GM23338 (cell line): ENCODE results near the gene SCN1B. TPM values are rescaled to one million over a fixed set of nuclear protein-coding genes. Genes with fewer than 3 reads are reported as not detected.

ENCODE experiments used
- ATAC-seq: fragments of 200-7000 bp; cut with Tn5 transposase; 3 replicates; pipeline ENCODE4 v1.9.1; 2020
- DNase-seq: peaks from one replicate; pipeline ENCODE4 v3.0.0-alpha.2; 2015; ENCODE audit warnings: low spot score
- H2AFZ ChIP-seq: fragments of 200-600 bp; sonication (generic); 2 replicates; pipeline ENCODE4 v1.8.0; 2016; ENCODE audit warnings: antibody characterized with exemption, mild to moderate bottlenecking, moderate library complexity
- H3F3A ChIP-seq: fragments of 200-600 bp; sonication (generic); replicated peaks from 2 replicates; pipeline ENCODE4 v1.8.0; 2017; ENCODE audit warnings: antibody characterized with exemption, mixed run types, low read depth
- H3K27ac ChIP-seq: fragments of 200-600 bp; sonication (generic); 2 replicates; pipeline ENCODE4 v1.6.1; 2016; ENCODE audit warnings: low read depth
- H3K27me3 ChIP-seq: fragments of 200-600 bp; sonication (generic); 2 replicates; pipeline ENCODE4 v1.8.0; 2016; ENCODE audit warnings: mild to moderate bottlenecking, mixed run types, moderate library complexity; ENCODE audit not compliant: insufficient read depth
- H3K36me3 ChIP-seq: fragments of 200-600 bp; sonication (generic); 2 replicates; pipeline ENCODE4 v1.8.0; 2016; ENCODE audit warnings: mild to moderate bottlenecking; ENCODE audit not compliant: insufficient read depth
- H3K4me1 ChIP-seq: fragments of 200-600 bp; sonication (generic); 2 replicates; pipeline ENCODE4 v1.8.0; 2016; ENCODE audit warnings: mild to moderate bottlenecking, moderate library complexity; ENCODE audit not compliant: insufficient read depth
- H3K4me2 ChIP-seq: fragments of 200-600 bp; sonication (generic); 2 replicates; pipeline ENCODE4 v1.7.1; 2017; ENCODE audit warnings: mixed run types
- H3K4me3 ChIP-seq: fragments of 200-600 bp; sonication (generic); 2 replicates; pipeline ENCODE4 v1.6.1; 2016; ENCODE audit warnings: mixed run types
- H3K79me2 ChIP-seq: fragments of 200-600 bp; sonication (generic); replicated peaks from 2 replicates; pipeline ENCODE4 v1.8.0; 2017; ENCODE audit warnings: mild to moderate bottlenecking; ENCODE audit not compliant: insufficient read depth
- H3K9me2 ChIP-seq: fragments of 200-600 bp; sonication (generic); 2 replicates; pipeline ENCODE4 v1.8.0; 2017; ENCODE audit not compliant: insufficient read depth
- H4K20me1 ChIP-seq: fragments of 200-600 bp; sonication (generic); replicated peaks from 2 replicates; pipeline ENCODE4 v1.8.0; 2017; ENCODE audit warnings: mild to moderate bottlenecking; ENCODE audit not compliant: insufficient read depth
- H3K27ac Mint-ChIP-seq: 2 replicates; pipeline ENCODE4 v1.8.0; 2020; ENCODE audit warnings: inconsistent platforms, mild to moderate bottlenecking, moderate library complexity, mixed read lengths
- H3K27me3 Mint-ChIP-seq: 3 replicates; pipeline ENCODE4 v1.8.0; 2022; ENCODE audit warnings: low read depth, mild to moderate bottlenecking, moderate library complexity, mixed read lengths, inconsistent platforms; ENCODE audit not compliant: insufficient read depth, poor library complexity
- H3K36me3 Mint-ChIP-seq: 3 replicates; pipeline ENCODE4 v1.8.0; 2021; ENCODE audit warnings: low read depth, mild to moderate bottlenecking, inconsistent platforms, moderate library complexity, mixed read lengths
- H3K4me1 Mint-ChIP-seq: 3 replicates; pipeline ENCODE4 v1.8.0; 2020; ENCODE audit warnings: mild to moderate bottlenecking, inconsistent platforms, mixed read lengths
- H3K4me3 Mint-ChIP-seq: 3 replicates; pipeline ENCODE4 v1.8.0; 2021; ENCODE audit warnings: moderate library complexity, mild to moderate bottlenecking, inconsistent platforms, mixed read lengths
- H3K9me3 Mint-ChIP-seq: 3 replicates; pipeline ENCODE4 v1.8.0; 2020; ENCODE audit warnings: moderate library complexity, mild to moderate bottlenecking, inconsistent platforms, mixed read lengths
- EZH2 ChIP-seq: fragments of 200-600 bp; sonication (generic); IDR thresholded peaks from one replicate; pipeline ENCODE4 v1.8.0; 2017; ENCODE audit warnings: antibody characterized with exemption, mild to moderate bottlenecking, low read depth; ENCODE audit not compliant: unreplicated experiment
- NANOG ChIP-seq: IDR thresholded peaks from 2 replicates; pipeline ENCODE4 v1.6.1; 2016; ENCODE audit warnings: antibody characterized with exemption, borderline replicate concordance
- POLR2AphosphoS5 ChIP-seq: IDR thresholded peaks from 2 replicates; pipeline ENCODE4 v1.6.1; 2016; ENCODE audit warnings: antibody characterized with exemption, low read depth
- REST ChIP-seq: IDR thresholded peaks from one replicate; pipeline ENCODE4 v1.6.1; 2018; ENCODE audit warnings: antibody characterized with exemption; ENCODE audit not compliant: unreplicated experiment
- ZNF114 ChIP-seq: fragments of 250-450 bp; sonication (Bioruptor Pico); IDR thresholded peaks from 2 replicates; pipeline ENCODE4 v1.5.0; 2020; ENCODE audit warnings: mild to moderate bottlenecking, moderate library complexity
- ZNF462 ChIP-seq: fragments of 250-450 bp; sonication (Bioruptor Pico); IDR thresholded peaks from 2 replicates; pipeline ENCODE4 v1.5.0; 2020; ENCODE audit warnings: mild to moderate bottlenecking, moderate library complexity
- polyA plus RNA-seq: library from polyadenylated mRNA; unstranded; fragments of >200 nt; fragmentation: Nextera tagmentation; extraction: Ambion mirVana; gene quantifications from 2 replicates; pipeline ENCODE4 v1.2.1, GENCODE V29; 2016
- total RNA-seq: library from RNA; depleted of rRNA; stranded (reverse); fragments of >200 nt; shearing (Covaris generic); gene quantifications from 2 replicates; pipeline ENCODE4 v1.2.3, GENCODE V29; 2014; rRNA removed
- TF ChIP-seq, protein P1 (sequence below): IDR thresholded peaks from 2 replicates; pipeline ENCODE4 v1.6.1; 2016; ENCODE audit warnings: antibody characterized with exemption

Gene SCN1B
- total and polyA plus RNA-seq, 2 experiments from 2014 or later: 1.7 to 4.8 TPM

- H3K9me2 ChIP-seq: no peaks in the 10 kb centered on the region
- no peaks in the 10 kb centered on the region for H3K79me2 ChIP-seq
- Mint-ChIP-seq H3K4me1 (peaks cover 12% of the 10 kb centered on the region; the same call in 2 of the 3 replicates), H3K4me3 (no peak overlapping the region), H3K27ac (no peak overlapping the region), H3K9me3 (no peaks in the 10 kb centered on the region), H3K36me3 (no peaks in the 10 kb centered on the region; the same call in 2 of the 3 replicates), H3K27me3 (peaks cover 15% of the 10 kb centered on the region)
- no peaks in the 10 kb centered on the region for H3K36me3 ChIP-seq
- H3K4me2 ChIP-seq: peak overlapping the region; percentile 71; the same call in 1 of the 2 replicates
- TF ChIP-seq, protein P1, sequence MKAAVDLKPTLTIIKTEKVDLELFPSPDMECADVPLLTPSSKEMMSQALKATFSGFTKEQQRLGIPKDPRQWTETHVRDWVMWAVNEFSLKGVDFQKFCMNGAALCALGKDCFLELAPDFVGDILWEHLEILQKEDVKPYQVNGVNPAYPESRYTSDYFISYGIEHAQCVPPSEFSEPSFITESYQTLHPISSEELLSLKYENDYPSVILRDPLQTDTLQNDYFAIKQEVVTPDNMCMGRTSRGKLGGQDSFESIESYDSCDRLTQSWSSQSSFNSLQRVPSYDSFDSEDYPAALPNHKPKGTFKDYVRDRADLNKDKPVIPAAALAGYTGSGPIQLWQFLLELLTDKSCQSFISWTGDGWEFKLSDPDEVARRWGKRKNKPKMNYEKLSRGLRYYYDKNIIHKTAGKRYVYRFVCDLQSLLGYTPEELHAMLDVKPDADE: no peak
- TF ChIP-seq POLR2AphosphoS5 (no peak), ZNF462 (CRISPR knock-in tag) (no peak), EZH2 (no peak), ZNF114 (CRISPR knock-in tag) (no peak), NANOG (no peak), REST (no peak)
- no peaks in the 10 kb centered on the region for H3K27me3 ChIP-seq
- DNase-seq (no peak), ATAC-seq (no peak)
- H3K27ac ChIP-seq: no peak overlapping the region
- H4K20me1 ChIP-seq: no peaks in the 10 kb centered on the region
- H3K4me1 ChIP-seq: peaks cover 13% of the 10 kb centered on the region
- H2AFZ ChIP-seq: no peak overlapping the region; the same call in 1 of the 2 replicates
- no peak overlapping the region for H3K4me3 ChIP-seq
- H3F3A ChIP-seq: 0 out of 2 replicates have a peak, but pooled peaks cover 5% of the 10 kb centered on the region
Observed at GRCh38 chr19:35089554-35089953, 59.3 kb downstream of the SCN1B start.

Other genes starting within 250 kb of the SCN1B start
- 4.0 and 18.7 TPM in 2 replicates for gene ZNF30, start 103.6 kb upstream of the SCN1B start, total RNA-seq
- gene ZNF30, start 103.6 kb upstream of the SCN1B start, polyA plus RNA-seq: 3.3 and 4.1 TPM in 2 replicates
- 8.8 and 12.8 TPM in 2 replicates for gene ZNF792, start 66.2 kb upstream of the SCN1B start, total RNA-seq
- 1.3 and 1.6 TPM in 2 replicates for gene ZNF792, start 66.2 kb upstream of the SCN1B start, polyA plus RNA-seq
- gene GRAMD1A, start 30.1 kb upstream of the SCN1B start, total RNA-seq: 141 and 174 TPM in 2 replicates
- 122 and 125 TPM in 2 replicates for gene GRAMD1A, start 30.1 kb upstream of the SCN1B start, polyA plus RNA-seq
- gene HPN, start 11.3 kb downstream of the SCN1B start, total RNA-seq: 16.2 and 17.4 TPM in 2 replicates
- 14.0 and 14.6 TPM in 2 replicates for gene HPN, start 11.3 kb downstream of the SCN1B start, polyA plus RNA-seq
- not detected in 2 replicates for gene FXYD3, start 85.4 kb downstream of the SCN1B start, total RNA-seq
- gene FXYD3, start 85.4 kb downstream of the SCN1B start, polyA plus RNA-seq: 0.81 and 0.89 TPM in 2 replicates
- gene LGI4, start 104.6 kb downstream of the SCN1B start, total RNA-seq: 3.6 and 4.3 TPM in 2 replicates
- 2.3 and 3.4 TPM in 2 replicates for gene LGI4, start 104.6 kb downstream of the SCN1B start, polyA plus RNA-seq
- gene FXYD1, start 108.4 kb downstream of the SCN1B start, total RNA-seq: 1.5 and 1.7 TPM in 2 replicates
- gene FXYD1, start 108.4 kb downstream of the SCN1B start, polyA plus RNA-seq: 26.8 and 31.3 TPM in 2 replicates
- gene FXYD7, start 112.8 kb downstream of the SCN1B start, total RNA-seq: 9.6 and 15.9 TPM in 2 replicates
- 43.7 and 44.0 TPM in 2 replicates for gene FXYD7, start 112.8 kb downstream of the SCN1B start, polyA plus RNA-seq
- 97.7 and 98.9 TPM in 2 replicates for gene FXYD5, start 124.3 kb downstream of the SCN1B start, total RNA-seq
- gene FXYD5, start 124.3 kb downstream of the SCN1B start, polyA plus RNA-seq: 222 and 233 TPM in 2 replicates
- gene FAM187B, start 198.3 kb downstream of the SCN1B start, total RNA-seq: not detected in 2 replicates
- gene FAM187B, start 198.3 kb downstream of the SCN1B start, polyA plus RNA-seq: 0.23 and 0.31 TPM in 2 replicates
- gene LSR, start 218.5 kb downstream of the SCN1B start, total RNA-seq: 195 and 212 TPM in 2 replicates
- 116 and 125 TPM in 2 replicates for gene LSR, start 218.5 kb downstream of the SCN1B start, polyA plus RNA-seq
- gene USF2, start 238.5 kb downstream of the SCN1B start, total RNA-seq: 60.5 and 63.8 TPM in 2 replicates
- gene USF2, start 238.5 kb downstream of the SCN1B start, polyA plus RNA-seq: 28.9 and 36.4 TPM in 2 replicates